ENCODE results near the gene CKS2.

DNA sequence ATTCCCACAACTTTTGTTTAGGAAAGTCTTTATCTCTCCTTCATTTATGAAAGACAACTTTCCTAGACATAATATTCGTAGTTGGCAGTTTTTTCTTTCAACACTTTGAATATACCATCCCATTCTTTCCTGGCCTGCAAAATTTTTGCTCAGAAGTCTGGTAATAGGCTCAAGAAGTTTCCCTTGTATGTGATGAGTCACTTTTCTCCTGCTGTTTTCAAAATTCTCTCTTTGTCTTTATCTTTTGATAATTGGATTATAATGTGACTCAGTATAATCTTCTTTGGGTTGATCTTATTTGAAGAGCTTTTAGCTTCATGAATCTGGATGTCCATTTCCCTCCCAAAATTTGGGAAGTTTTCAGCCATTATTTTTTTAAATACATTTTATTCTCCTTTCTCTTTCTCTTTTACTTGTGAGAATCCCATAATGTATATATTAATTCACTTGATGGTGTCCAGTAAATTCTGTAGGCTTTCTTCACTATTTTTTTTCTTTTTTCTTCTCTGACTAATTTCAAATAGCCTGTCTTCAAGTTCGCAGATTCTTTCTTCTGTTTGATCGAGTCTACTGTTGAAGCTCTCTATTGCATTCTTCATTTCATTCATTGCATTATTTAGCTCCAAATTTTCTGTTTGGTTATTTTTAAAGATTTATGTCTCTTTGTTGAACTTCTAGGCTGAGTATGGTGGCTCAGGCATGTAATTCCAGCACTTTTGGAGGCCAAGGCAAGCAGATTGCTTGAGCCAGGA, 37.3 kb upstream of the CKS2 start:
- TF ChIP-seq, protein P1, sequence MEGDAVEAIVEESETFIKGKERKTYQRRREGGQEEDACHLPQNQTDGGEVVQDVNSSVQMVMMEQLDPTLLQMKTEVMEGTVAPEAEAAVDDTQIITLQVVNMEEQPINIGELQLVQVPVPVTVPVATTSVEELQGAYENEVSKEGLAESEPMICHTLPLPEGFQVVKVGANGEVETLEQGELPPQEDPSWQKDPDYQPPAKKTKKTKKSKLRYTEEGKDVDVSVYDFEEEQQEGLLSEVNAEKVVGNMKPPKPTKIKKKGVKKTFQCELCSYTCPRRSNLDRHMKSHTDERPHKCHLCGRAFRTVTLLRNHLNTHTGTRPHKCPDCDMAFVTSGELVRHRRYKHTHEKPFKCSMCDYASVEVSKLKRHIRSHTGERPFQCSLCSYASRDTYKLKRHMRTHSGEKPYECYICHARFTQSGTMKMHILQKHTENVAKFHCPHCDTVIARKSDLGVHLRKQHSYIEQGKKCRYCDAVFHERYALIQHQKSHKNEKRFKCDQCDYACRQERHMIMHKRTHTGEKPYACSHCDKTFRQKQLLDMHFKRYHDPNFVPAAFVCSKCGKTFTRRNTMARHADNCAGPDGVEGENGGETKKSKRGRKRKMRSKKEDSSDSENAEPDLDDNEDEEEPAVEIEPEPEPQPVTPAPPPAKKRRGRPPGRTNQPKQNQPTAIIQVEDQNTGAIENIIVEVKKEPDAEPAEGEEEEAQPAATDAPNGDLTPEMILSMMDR (IDR thresholded peaks at IDR 0.05; ENCODE audit: low read depth, low read length) = no peak
- TF ChIP-seq POLR2A (IDR thresholded peaks at IDR 0.05; ENCODE audit: extremely low read depth, insufficient read length) = no peak
- TF ChIP-seq, protein P2, sequence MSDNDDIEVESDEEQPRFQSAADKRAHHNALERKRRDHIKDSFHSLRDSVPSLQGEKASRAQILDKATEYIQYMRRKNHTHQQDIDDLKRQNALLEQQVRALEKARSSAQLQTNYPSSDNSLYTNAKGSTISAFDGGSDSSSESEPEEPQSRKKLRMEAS (IDR thresholded peaks at IDR 0.05; ENCODE audit: low read depth, low read length) = no peak
